IMR-90 (cell line): ENCODE data around the gene SERPINA12. TPM values are rescaled to one million over a fixed set of nuclear protein-coding genes. Genes with fewer than 3 reads are reported as not detected.

ENCODE experiments used
- ATAC-seq: fragments of 200-7000 bp; cut with Tn5 transposase; 2 replicates; pipeline ENCODE4 v1.9.1; 2020; ENCODE audit warnings: low read depth, mild to moderate bottlenecking, moderate library complexity
- BruUV-seq: library from RNA; stranded (reverse); fragments of 400-500 nt; replicated peaks from 2 replicates; lab custom pipeline; 2021; lab: Mats Ljungman, UMichigan
- CTCF ChIA-PET: fragments of 300-600 bp; formaldehyde crosslinking; extraction: SDS; loops from one replicate; lab custom pipeline; 2021; ENCODE audit warnings: antibody characterized with exemption; lab: Yijun Ruan, JAX
- POLR2A ChIA-PET: fragments of 300-600 bp; sonication (Branson Sonifier 250); formaldehyde crosslinking; loops from one replicate; lab custom pipeline; 2022; ENCODE audit warnings: antibody characterized with exemption; ENCODE audit not compliant: unreplicated experiment; lab: Charles Lee
- DNase-seq: peaks from one replicate; pipeline ENCODE4 v3.0.0; 2013
- H2AFZ ChIP-seq: replicated peaks from 2 replicates; pipeline ENCODE3; 2013; ENCODE audit warnings: low read length, mild to moderate bottlenecking; ENCODE audit not compliant: poor library complexity
- H2AK5ac ChIP-seq: 2 replicates; pipeline ENCODE4 v1.6.1; 2013; ENCODE audit warnings: low read depth, low read length, inconsistent platforms
- H2AK9ac ChIP-seq: replicated peaks from 2 replicates; pipeline ENCODE3; 2013; ENCODE audit warnings: mild to moderate bottlenecking, low read depth, low read length, moderate library complexity; ENCODE audit not compliant: poor library complexity
- H2BK120ac ChIP-seq: 2 replicates; pipeline ENCODE4 v1.6.1; 2013; ENCODE audit warnings: low read depth, low read length, inconsistent platforms
- H2BK15ac ChIP-seq: 3 replicates; pipeline ENCODE4 v1.6.1; 2013; ENCODE audit warnings: low read depth, low read length, inconsistent platforms
- H2BK20ac ChIP-seq: 2 replicates; pipeline ENCODE4 v1.6.1; 2013; ENCODE audit warnings: low read depth, mild to moderate bottlenecking, inconsistent platforms, low read length, moderate library complexity
- H2BK5ac ChIP-seq: 2 replicates; pipeline ENCODE4 v1.6.1; 2013; ENCODE audit warnings: mild to moderate bottlenecking, low read depth, low read length, inconsistent platforms; ENCODE audit not compliant: poor library complexity, severe bottlenecking
- H3K14ac ChIP-seq: replicated peaks from 2 replicates; pipeline ENCODE4 v1.6.1; 2013; ENCODE audit warnings: low read depth, low read length, inconsistent platforms
- H3K18ac ChIP-seq: 2 replicates; pipeline ENCODE4 v1.6.1; 2013; ENCODE audit warnings: low read depth, low read length, control low read depth
- H3K23ac ChIP-seq: 2 replicates; pipeline ENCODE4 v1.6.1; 2013; ENCODE audit warnings: low read depth, low read length, inconsistent platforms
- H3K27ac ChIP-seq: 2 replicates; pipeline ENCODE4 v1.5.1; 2013; ENCODE audit warnings: mild to moderate bottlenecking, control low read depth, low read length; ENCODE audit not compliant: insufficient read depth
- H3K27me3 ChIP-seq: 2 replicates; pipeline ENCODE4 v1.6.1; 2013; ENCODE audit warnings: low read length; ENCODE audit not compliant: control insufficient read depth, insufficient read depth
- H3K36me3 ChIP-seq: 2 replicates; pipeline ENCODE4 v1.6.1; 2013; ENCODE audit warnings: low read length, mixed read lengths; ENCODE audit not compliant: control insufficient read depth, insufficient read depth
- H3K4ac ChIP-seq: 2 replicates; pipeline ENCODE4 v1.6.1; 2013; ENCODE audit warnings: low read depth, low read length, inconsistent platforms
- H3K4me1 ChIP-seq: 2 replicates; pipeline ENCODE4 v1.6.1; 2013; ENCODE audit warnings: low read length, mixed read lengths; ENCODE audit not compliant: control insufficient read depth, insufficient read depth
- H3K4me2 ChIP-seq: 2 replicates; pipeline ENCODE4 v1.6.1; 2013; ENCODE audit warnings: low read depth, mild to moderate bottlenecking, control low read depth, low read length, moderate library complexity
- H3K4me3 ChIP-seq: 2 replicates; pipeline ENCODE4 v1.5.1; 2013; ENCODE audit warnings: low read depth, mild to moderate bottlenecking, control low read depth, low read length, moderate library complexity; ENCODE audit not compliant: insufficient read depth
- H3K56ac ChIP-seq: 2 replicates; pipeline ENCODE4 v1.6.1; 2013; ENCODE audit warnings: low read length, inconsistent platforms; ENCODE audit not compliant: insufficient read depth; ENCODE audit errors: extremely low read depth
- H3K79me1 ChIP-seq, 2 experiments: 2 replicates each; pipeline ENCODE4 v1.6.1; 2013; ENCODE audit warnings: low read length in 2 of 2, inconsistent platforms in 1 of 2, low read depth in 1 of 2
- H3K9ac ChIP-seq: 2 replicates; pipeline ENCODE4 v1.6.1; 2013; ENCODE audit warnings: low read depth, low read length, control low read depth
- H3K9me1 ChIP-seq: 2 replicates; pipeline ENCODE4 v1.6.1; 2013; ENCODE audit warnings: low read length, inconsistent platforms; ENCODE audit not compliant: insufficient read depth
- H3K9me3 ChIP-seq: 2 replicates; pipeline ENCODE4 v1.6.1; 2013; ENCODE audit warnings: low read length; ENCODE audit not compliant: control insufficient read depth, insufficient read depth
- H4K20me1 ChIP-seq: 2 replicates; pipeline ENCODE4 v1.6.1; 2013; ENCODE audit warnings: low read length, inconsistent platforms; ENCODE audit not compliant: insufficient read depth
- H4K5ac ChIP-seq: 2 replicates; pipeline ENCODE4 v1.6.1; 2013; ENCODE audit warnings: mild to moderate bottlenecking, low read depth, low read length, control low read depth
- H4K8ac ChIP-seq, 2 experiments: 2 replicates each; pipeline ENCODE4 v1.6.1; 2013; ENCODE audit warnings: low read depth in 2 of 2, low read length in 2 of 2, control low read depth in 1 of 2, inconsistent platforms in 1 of 2
- H4K91ac ChIP-seq: 2 replicates; pipeline ENCODE4 v1.6.1; 2013; ENCODE audit warnings: low read depth, low read length, inconsistent platforms; ENCODE audit not compliant: insufficient read depth
- BHLHE40 ChIP-seq: fragments of 150-350 bp; IDR thresholded peaks from 2 replicates; pipeline ENCODE4 v1.6.1; 2016; ENCODE audit warnings: mild to moderate bottlenecking, low read depth, low read length
- CEBPB ChIP-seq: IDR thresholded peaks from 2 replicates; pipeline ENCODE4 v1.6.1; 2012; ENCODE audit warnings: low read depth, low read length, improper control_type of control experiment
- FOS ChIP-seq: fragments of 150-350 bp; IDR thresholded peaks from 2 replicates; pipeline ENCODE4 v1.6.1; 2016; ENCODE audit warnings: low read depth, low read length
- MAZ ChIP-seq: IDR thresholded peaks from 2 replicates; pipeline ENCODE4 v1.6.1; 2012; ENCODE audit warnings: low read depth, mild to moderate bottlenecking, low read length, improper control_type of control experiment, moderate library complexity, borderline replicate concordance
- MXI1 ChIP-seq: IDR thresholded peaks from 2 replicates; pipeline ENCODE4 v1.6.1; 2012; ENCODE audit warnings: low read depth, mild to moderate bottlenecking, low read length, moderate library complexity, borderline replicate concordance
- NFE2L2 ChIP-seq: fragments of 150-350 bp; IDR thresholded peaks from 2 replicates; pipeline ENCODE4 v1.6.1; 2016; ENCODE audit warnings: low read depth, mild to moderate bottlenecking, low read length
- POLR2A ChIP-seq: IDR thresholded peaks from 2 replicates; pipeline ENCODE4 v1.6.1; 2012; ENCODE audit warnings: mild to moderate bottlenecking, low read depth, low read length
- RCOR1 ChIP-seq: IDR thresholded peaks from 2 replicates; pipeline ENCODE4 v1.6.1; 2012; ENCODE audit warnings: mild to moderate bottlenecking, low read length, improper control_type of control experiment; ENCODE audit not compliant: insufficient replicate concordance
- WGBS, 2 experiments: methylation state at CpG; one replicate each; pipeline versions ENCODE4 v1.1.5 to v1.1.7; 2013; ENCODE audit warnings: missing lambda C conversion rate in 2 of 2; ENCODE audit not compliant: insufficient read length in 1 of 2; ENCODE audit errors: extremely low coverage in 2 of 2; 5-methylcytosine and 5-hydroxymethylcytosine counted together
- dilution Hi-C: fragments of 300-500 bp; cut with HindIII; formaldehyde crosslinking; loops from one replicate; pipeline ENCODE4 v1.14.3; 2018; ENCODE audit warnings: low sequenced_read_pairs; ENCODE audit not compliant: unreplicated experiment
- in situ Hi-C: fragments of 300-500 bp; cut with MboI; formaldehyde crosslinking; loops from 3 replicates; pipeline ENCODE4 v1.14.3; 2019; ENCODE audit warnings: low sequenced_read_pairs, inconsistent platforms, mixed read lengths
- intact Hi-C: fragments of 100-400 bp; cut with micrococcal nuclease; formaldehyde crosslinking; loops from 2 replicates; pipeline ENCODE4 v1.10.0; 2022
- polyA plus RNA-seq, 3 experiments: library from polyadenylated mRNA; depleted of rRNA; stranded (reverse); fragments of >200 nt; gene quantifications; 2 replicates each; pipeline ENCODE4 v1.2.3, GENCODE V29; 2012; ENCODE audit warnings: low replicate concordance in 1 of 3
- total RNA-seq: library from RNA; depleted of rRNA; stranded (reverse); fragments of >200 nt; gene quantifications from 2 replicates; pipeline ENCODE4 v1.2.3, GENCODE V29; 2012
- TF ChIP-seq, protein P1 (sequence below): fragments of 150-350 bp; IDR thresholded peaks from 2 replicates; pipeline ENCODE4 v1.6.1; 2016; ENCODE audit warnings: low read depth, mild to moderate bottlenecking, low read length, moderate library complexity, borderline replicate concordance
- TF ChIP-seq, protein P2 (sequence below): conservative IDR thresholded peaks from 2 replicates; pipeline ENCODE4 v1.5.1; 2012; ENCODE audit warnings: mild to moderate bottlenecking, low read depth, low read length, improper control_type of control experiment

Gene SERPINA12
- total and polyA plus RNA-seq, 2 of the 4 experiments (the other 2 are of a cell fraction), result not detected

DNA sequence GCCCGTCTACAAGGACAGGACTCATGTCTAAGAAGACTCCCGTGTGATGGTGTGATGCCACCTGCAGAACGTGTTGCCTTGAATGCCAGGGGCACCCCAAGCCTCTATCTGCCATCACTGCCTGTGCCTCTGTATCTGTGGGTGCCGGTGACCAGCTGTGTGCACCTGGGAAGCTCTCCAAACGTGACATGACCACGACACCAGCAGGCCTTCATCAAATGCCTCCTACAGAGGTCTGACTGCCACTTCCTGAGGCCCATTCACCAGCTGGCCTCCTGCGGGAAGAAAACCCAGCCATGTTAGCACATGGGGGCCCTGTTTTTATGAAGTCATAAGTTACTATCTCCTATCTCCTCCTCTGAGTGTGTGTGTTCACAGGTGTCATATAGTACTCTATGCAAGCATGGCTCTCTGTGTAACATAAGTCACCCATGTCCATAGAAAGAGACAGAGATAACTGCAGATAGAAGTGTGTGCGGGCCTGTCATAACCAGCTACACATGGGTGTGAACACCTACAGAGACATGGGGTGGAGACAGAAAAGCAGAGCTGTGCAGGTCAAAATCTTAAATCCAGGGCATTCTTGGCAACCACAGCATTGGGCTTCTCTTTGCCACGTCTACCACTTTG, 33.7 kb upstream of the SERPINA12 start:
- CTCF ChIA-PET, result interaction anchor here (0.8 kb wide), 1 partner anchor 119 kb away, joined by 3 read pairs; no protein-coding TSS in a partner anchor
- Histone ChIP-seq H2BK15ac (no peak overlapping the region), H2BK20ac (no peak overlapping the region), H3K4me3 (no peak overlapping the region), H3K4me2 (no peak overlapping the region), H3K36me3 (no peaks in the 10 kb centered on the region), H4K91ac (no peak overlapping the region), H3K9ac (no peak overlapping the region), H4K20me1 (no peaks in the 10 kb centered on the region), H3K18ac (no peak overlapping the region), H2AK9ac (no peak overlapping the region), H4K8ac (peak overlapping the region in 1 of 2 experiments; percentile 24; a peak in 2 of 4 replicates), H3K4ac (no peak overlapping the region), H3K4me1 (no peaks in the 10 kb centered on the region), H3K27ac (no peak overlapping the region), H3K14ac (no peak overlapping the region), H3K23ac (no peak overlapping the region), H2BK5ac (no peak overlapping the region), H3K9me1 (no peaks in the 10 kb centered on the region), H2BK120ac (no peak overlapping the region), H2AFZ (peak overlapping the region; percentile 36), H3K79me1 (no peaks in the 10 kb centered on the region), H4K5ac (no peak overlapping the region), H3K27me3 (no peaks in the 10 kb centered on the region), H3K56ac (no peak overlapping the region), H3K9me3 (0 out of 2 replicates have a peak, but pooled peaks cover 4% of the 10 kb centered on the region), H2AK5ac (no peak overlapping the region)
- no TSS peak for BruUV-seq
- in situ Hi-C loops, result no loop called here
- no peak for ATAC-seq
- TF ChIP-seq NFE2L2 (no peak), MXI1 (no peak), BHLHE40 (no peak), POLR2A (no peak), MAZ (no peak), CEBPB (no peak), RCOR1 (no peak), FOS (no peak)
- TF ChIP-seq, protein P1, sequence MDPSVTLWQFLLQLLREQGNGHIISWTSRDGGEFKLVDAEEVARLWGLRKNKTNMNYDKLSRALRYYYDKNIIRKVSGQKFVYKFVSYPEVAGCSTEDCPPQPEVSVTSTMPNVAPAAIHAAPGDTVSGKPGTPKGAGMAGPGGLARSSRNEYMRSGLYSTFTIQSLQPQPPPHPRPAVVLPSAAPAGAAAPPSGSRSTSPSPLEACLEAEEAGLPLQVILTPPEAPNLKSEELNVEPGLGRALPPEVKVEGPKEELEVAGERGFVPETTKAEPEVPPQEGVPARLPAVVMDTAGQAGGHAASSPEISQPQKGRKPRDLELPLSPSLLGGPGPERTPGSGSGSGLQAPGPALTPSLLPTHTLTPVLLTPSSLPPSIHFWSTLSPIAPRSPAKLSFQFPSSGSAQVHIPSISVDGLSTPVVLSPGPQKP, result no peak
- TF ChIP-seq, protein P2, sequence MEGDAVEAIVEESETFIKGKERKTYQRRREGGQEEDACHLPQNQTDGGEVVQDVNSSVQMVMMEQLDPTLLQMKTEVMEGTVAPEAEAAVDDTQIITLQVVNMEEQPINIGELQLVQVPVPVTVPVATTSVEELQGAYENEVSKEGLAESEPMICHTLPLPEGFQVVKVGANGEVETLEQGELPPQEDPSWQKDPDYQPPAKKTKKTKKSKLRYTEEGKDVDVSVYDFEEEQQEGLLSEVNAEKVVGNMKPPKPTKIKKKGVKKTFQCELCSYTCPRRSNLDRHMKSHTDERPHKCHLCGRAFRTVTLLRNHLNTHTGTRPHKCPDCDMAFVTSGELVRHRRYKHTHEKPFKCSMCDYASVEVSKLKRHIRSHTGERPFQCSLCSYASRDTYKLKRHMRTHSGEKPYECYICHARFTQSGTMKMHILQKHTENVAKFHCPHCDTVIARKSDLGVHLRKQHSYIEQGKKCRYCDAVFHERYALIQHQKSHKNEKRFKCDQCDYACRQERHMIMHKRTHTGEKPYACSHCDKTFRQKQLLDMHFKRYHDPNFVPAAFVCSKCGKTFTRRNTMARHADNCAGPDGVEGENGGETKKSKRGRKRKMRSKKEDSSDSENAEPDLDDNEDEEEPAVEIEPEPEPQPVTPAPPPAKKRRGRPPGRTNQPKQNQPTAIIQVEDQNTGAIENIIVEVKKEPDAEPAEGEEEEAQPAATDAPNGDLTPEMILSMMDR, result no peak
- WGBS, 2 experiments, result 13% methylated on average over 3 of the region's 9 CpGs; no CpG with 5 or more reads in 1 of the 2 experiments
- POLR2A ChIA-PET, result no interaction called here
- no peak for DNase-seq
- intact Hi-C loops, result no loop called here
- dilution Hi-C loops, result no loop called here
